Body of pancreas (tissue), 4 donors: ENCODE results near the gene CD14.

Experiments
- CTCF ChIP-seq, 7 experiments: fragments of 450-650 bp in 4 of 7; fragments of 200-600 bp in 3 of 7; sonication (generic) in 3 of 7; IDR thresholded peaks; one replicate each; pipeline ENCODE4 v1.5.1; 2016 to 2019; ENCODE audit warnings: antibody characterized with exemption in 7 of 7
- POLR2A ChIP-seq, 3 donors: fragments of 450-650 bp; IDR thresholded peaks; one replicate each; pipeline ENCODE4 v1.6.1; 2016; ENCODE audit warnings: antibody characterized with exemption in 3 of 3, mild to moderate bottlenecking in 2 of 3

DNA sequence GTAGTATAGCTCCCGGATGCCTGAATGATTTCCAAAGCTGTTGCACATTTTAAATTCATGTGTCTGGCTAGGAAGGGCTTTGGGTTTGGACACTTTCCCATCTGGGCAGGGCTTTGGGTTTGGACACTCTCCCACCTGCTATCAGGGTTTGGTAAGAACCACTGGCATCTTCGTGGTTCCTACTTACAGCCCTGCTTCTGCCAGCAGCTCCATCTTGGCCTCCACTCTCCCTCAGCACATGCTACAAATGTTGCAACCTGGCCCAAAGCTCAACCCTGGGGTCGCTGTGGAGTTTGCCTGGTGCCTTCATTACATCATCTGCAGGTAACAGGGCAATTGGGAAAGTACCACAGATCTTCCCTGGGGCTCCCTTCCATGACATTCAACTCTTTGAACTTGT lies 9.7 kb upstream of the CD14 start:
- no peak for TF ChIP-seq POLR2A (IDR thresholded peaks at IDR 0.05)
- no peak for TF ChIP-seq CTCF (IDR thresholded peaks at IDR 0.05)
